Heart left ventricle (tissue), 16 donors: Measurements from ENCODE around the gene ZNF618. TPM values are rescaled to one million over a fixed set of nuclear protein-coding genes. Genes with fewer than 3 reads are reported as not detected.

Experiments
- ATAC-seq, 4 donors: fragments of 200-7000 bp; cut with Tn5 transposase; one replicate each; pipeline ENCODE4 v1.9.1; 2020 to 2022; ENCODE audit warnings: moderate library complexity in 4 of 4, mild to moderate bottlenecking in 3 of 4, moderate number of reproducible peaks in 1 of 4
- DNase-seq, 5 donors: peaks; one replicate each; pipeline ENCODE4 v3.0.0-alpha.2; 2020
- H3K27ac ChIP-seq, 12 donors: fragments of 200-600 bp; sonication (generic) in 4 of 12; one replicate each; pipeline versions ENCODE4 v1.5.0 to v1.8.0; 2016 to 2022; ENCODE audit warnings: mild to moderate bottlenecking in 2 of 12
- H3K27me3 ChIP-seq, 9 donors: fragments of 200-600 bp; sonication (generic) in 2 of 9; one replicate each; pipeline versions ENCODE4 v1.5.1 to v1.8.0; 2016 to 2022; ENCODE audit warnings: mild to moderate bottlenecking in 3 of 9
- H3K36me3 ChIP-seq, 9 donors: fragments of 200-600 bp; sonication (generic) in 2 of 9; one replicate each; pipeline versions ENCODE4 v1.5.0 to v1.8.0; 2018 to 2022; ENCODE audit warnings: mild to moderate bottlenecking in 2 of 9
- H3K4me1 ChIP-seq, 12 donors: fragments of 200-600 bp; sonication (generic) in 4 of 12; one replicate each; pipeline versions ENCODE4 v1.5.0 to v1.8.0; 2016 to 2022; ENCODE audit warnings: mild to moderate bottlenecking in 3 of 12
- H3K4me3 ChIP-seq, 12 donors: fragments of 200-600 bp; sonication (generic) in 4 of 12; one replicate each; pipeline versions ENCODE4 v1.5.0 to v1.8.0; 2017 to 2022; ENCODE audit warnings: mild to moderate bottlenecking in 9 of 12, moderate library complexity in 4 of 12
- H3K9me3 ChIP-seq, 12 donors: fragments of 200-600 bp; sonication (generic) in 4 of 12; one replicate each; pipeline versions ENCODE4 v1.5.0 to v1.8.0; 2016 to 2022; ENCODE audit warnings: mild to moderate bottlenecking in 1 of 12
- POLR2A ChIP-seq, 2 donors: fragments of 450-650 bp; IDR thresholded peaks; one replicate each; pipeline ENCODE4 v1.6.1; 2017; ENCODE audit warnings: antibody characterized with exemption in 2 of 2, mild to moderate bottlenecking in 2 of 2, moderate library complexity in 2 of 2
- WGBS, 4 donors: extraction: QIAGEN DNeasy Blood & Tissue Kit in 2 of 4; methylation state at CpG; one replicate each; pipeline versions ENCODE4 v1.1.5 to v1.1.7; 2013 to 2018; 5-methylcytosine and 5-hydroxymethylcytosine counted together
- intact Hi-C, 10 donors: fragments of 100-400 bp; cut with DNase I; formaldehyde crosslinking; loops; one replicate each; pipeline versions ENCODE4 v1.11.1 to v1.14.2; 2022
- polyA plus RNA-seq, 2 donors: library from polyadenylated mRNA; stranded (reverse); fragments of 200-250 nt; gene quantifications; one replicate each; pipeline ENCODE4 v1.2.3, GENCODE V29; 2013
- total RNA-seq, 9 donors: library from RNA; depleted of rRNA in 2 of 9; stranded (reverse); fragments of >200 nt in 2 of 9; fragmentation: NEBNext Ultra II Directional in 3 of 9; extraction: Animal tissue kit (Norgen Biotek cat#: 25700) in 3 of 9; gene quantifications; one replicate each; pipeline versions ENCODE4 v1.1.0 to v1.2.4, GENCODE V29; 2016 to 2023
- TF ChIP-seq, protein P1 (sequence below), 12 donors: fragments of 200-600 bp; sonication (generic) in 4 of 12; IDR thresholded peaks; one replicate each; pipeline versions ENCODE4 v1.5.0 to v1.8.0; 2018 to 2022; ENCODE audit warnings: antibody characterized with exemption in 12 of 12, mild to moderate bottlenecking in 5 of 12
- donor health status: ischemic (EF 13 %, LVEDD 7.1; RV severe dilation, severe dysfunction).
- donor health status: healthy with polysubstance abuse.
- donor health status: DM: no; HTN: yes; CAD: no.
- donor health status: DM: no; HTN: no; CAD: no.
- donor health status: ischemic (EF 25% LVEDD 6.9; RV normal size, moderate dysfunction).
- donor health status: ischemic (EF 25% LVEDD 5.7; RV mildly dilated, moderate dysfunction).
- donor health status: healthy.
- donor health status: DM: yes; HTN: yes; CAD: no.
- donor health status: ischemic (EF 35%, LVEDD 5.7; RV mildly dilated, moderate dysfunction).
- donor health status: nonischemic (EF 11% LVEDD 7.7; RV severe dilation, severe dysfunction).
- donor health status: DM: yes; HTN: yes; CAD: no.
- donor health status: PGD.
- donor health status: ischemic (EF 29% LVEDD 5.4; RV normal size, mild dysfunction).
- donor health status: nonischemic (EF 23%, LVEDD 6.1; RV moderate dilation, normal function).

ZNF618 gene
- total and polyA plus RNA-seq, 11 donors, result 0.81 to 4.2 (median 1.7) TPM

GRCh38 chr9:114051706-114052105 lies 175.6 kb downstream of the ZNF618 start:
- no peaks in the 10 kb centered on the region for H3K9me3 ChIP-seq
- H3K27me3 ChIP-seq, result no peaks in the 10 kb centered on the region
- TF ChIP-seq, protein P1, sequence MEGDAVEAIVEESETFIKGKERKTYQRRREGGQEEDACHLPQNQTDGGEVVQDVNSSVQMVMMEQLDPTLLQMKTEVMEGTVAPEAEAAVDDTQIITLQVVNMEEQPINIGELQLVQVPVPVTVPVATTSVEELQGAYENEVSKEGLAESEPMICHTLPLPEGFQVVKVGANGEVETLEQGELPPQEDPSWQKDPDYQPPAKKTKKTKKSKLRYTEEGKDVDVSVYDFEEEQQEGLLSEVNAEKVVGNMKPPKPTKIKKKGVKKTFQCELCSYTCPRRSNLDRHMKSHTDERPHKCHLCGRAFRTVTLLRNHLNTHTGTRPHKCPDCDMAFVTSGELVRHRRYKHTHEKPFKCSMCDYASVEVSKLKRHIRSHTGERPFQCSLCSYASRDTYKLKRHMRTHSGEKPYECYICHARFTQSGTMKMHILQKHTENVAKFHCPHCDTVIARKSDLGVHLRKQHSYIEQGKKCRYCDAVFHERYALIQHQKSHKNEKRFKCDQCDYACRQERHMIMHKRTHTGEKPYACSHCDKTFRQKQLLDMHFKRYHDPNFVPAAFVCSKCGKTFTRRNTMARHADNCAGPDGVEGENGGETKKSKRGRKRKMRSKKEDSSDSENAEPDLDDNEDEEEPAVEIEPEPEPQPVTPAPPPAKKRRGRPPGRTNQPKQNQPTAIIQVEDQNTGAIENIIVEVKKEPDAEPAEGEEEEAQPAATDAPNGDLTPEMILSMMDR (IDR thresholded peaks at IDR 0.05), result no peak
- TF ChIP-seq POLR2A (IDR thresholded peaks at IDR 0.05), result no peak
- peaks cover 0 to 38% (median 20%) of the 10 kb centered on the region in 9 donors for H3K36me3 ChIP-seq
- 87 to 90% (median 90%) methylated on average over 6 to 7 of the region's 7 CpGs for WGBS, 4 donors
- intact Hi-C loops, result no loop called here
- no peaks in the 10 kb centered on the region for H3K4me1 ChIP-seq
- no peak overlapping the region for H3K27ac ChIP-seq
- DNase-seq (no peak), ATAC-seq (no peak)
- no peak overlapping the region for H3K4me3 ChIP-seq

DNA sequence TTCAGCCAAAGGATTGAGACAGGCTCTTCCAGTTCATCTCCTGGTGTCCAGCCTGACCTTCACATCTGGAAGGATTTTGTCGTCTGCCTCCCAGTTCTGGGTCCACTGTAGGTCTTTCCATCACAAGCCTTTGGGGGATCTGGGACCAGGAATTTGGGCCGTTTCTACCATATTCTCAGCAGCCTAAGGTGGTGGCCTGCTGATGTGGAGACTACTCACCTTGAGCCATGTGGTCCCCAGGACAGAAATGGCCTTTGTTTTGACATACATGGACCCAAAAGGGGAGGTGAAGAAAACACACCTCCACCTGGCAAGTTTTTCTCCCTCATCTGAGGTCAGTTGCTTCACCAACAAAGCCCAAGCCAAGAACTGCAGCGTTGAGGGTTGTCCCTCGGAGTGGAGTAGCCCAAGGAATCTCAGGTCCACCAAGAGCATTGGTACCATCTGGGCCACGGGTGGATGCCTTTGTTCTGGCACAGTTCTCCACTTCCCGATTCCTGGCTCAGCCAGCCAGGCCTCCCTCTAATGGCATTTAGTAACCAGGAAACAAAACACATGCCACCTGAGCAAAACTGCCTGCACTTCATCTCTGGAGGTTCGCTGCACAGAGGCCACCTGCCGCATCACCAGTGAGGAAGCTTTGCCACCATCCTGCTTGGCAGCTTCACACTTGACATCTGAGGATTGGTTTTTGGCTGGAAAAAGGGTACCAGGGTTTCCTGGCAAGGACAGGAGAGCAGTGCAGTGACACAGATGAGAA lies 177.3 kb downstream of the ZNF618 start:
- ATAC-seq (no peak), DNase-seq (no peak)
- H3K4me3 ChIP-seq, result no peak overlapping the region
- no peaks in the 10 kb centered on the region for H3K4me1 ChIP-seq
- no peak overlapping the region for H3K27ac ChIP-seq
- TF ChIP-seq POLR2A (IDR thresholded peaks at IDR 0.05), result no peak
- TF ChIP-seq, protein P1 (IDR thresholded peaks at IDR 0.05), result no peak
- no peaks in the 10 kb centered on the region for H3K27me3 ChIP-seq
- no peaks in the 10 kb centered on the region for H3K9me3 ChIP-seq
- H3K36me3 ChIP-seq, result peaks cover 0 to 29% (median 18%) of the 10 kb centered on the region in 9 donors
- intact Hi-C loops, result no loop called here
- 92 to 96% (median 94%) methylated on average over 7 to 8 of the region's 8 CpGs for WGBS, 4 donors

DNA sequence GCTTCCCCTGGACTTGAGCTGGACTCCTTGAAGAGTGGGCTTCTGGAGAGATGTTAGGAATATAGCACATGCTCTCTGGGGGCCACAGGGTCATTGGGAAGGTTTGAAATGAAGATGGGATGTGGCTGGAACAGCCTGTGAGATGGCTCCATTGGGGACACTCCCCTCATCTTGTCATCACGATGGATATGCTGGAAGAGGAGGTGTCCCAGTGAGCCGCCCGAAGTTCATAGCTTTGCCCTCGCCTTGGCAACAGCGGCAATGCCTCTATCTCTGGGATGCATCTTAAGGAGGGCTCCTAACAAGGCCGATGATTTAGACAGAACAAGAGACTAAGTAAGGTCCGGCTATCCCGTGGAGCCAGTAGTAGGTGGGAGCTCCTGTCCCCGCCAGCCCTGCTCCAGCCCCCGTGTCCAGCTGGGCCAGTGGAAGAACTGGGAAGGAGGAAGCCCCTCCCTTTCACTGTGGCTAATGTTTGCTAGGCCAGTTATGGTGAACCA lies 178.1 kb downstream of the ZNF618 start:
- Histone ChIP-seq H3K4me1 (peaks cover 0 to 5% (median under 1%) of the 10 kb centered on the region in 12 donors), H3K27me3 (no peaks in the 10 kb centered on the region), H3K9me3 (no peaks in the 10 kb centered on the region), H3K27ac (no peak overlapping the region), H3K4me3 (no peak overlapping the region), H3K36me3 (peaks cover 0 to 20% (median 10%) of the 10 kb centered on the region in 9 donors)
- intact Hi-C loops, result no loop called here
- no peak for ATAC-seq
- DNase-seq, result no peak
- TF ChIP-seq, protein P1 (IDR thresholded peaks at IDR 0.05), result no peak
- no peak for TF ChIP-seq POLR2A (IDR thresholded peaks at IDR 0.05)
- WGBS, 4 donors, result 79 to 87% (median 85%) methylated on average over 10 of the region's 10 CpGs

GRCh38 chr9:114055061-114055460 lies 179.0 kb downstream of the ZNF618 start:
- intact Hi-C loops, result no loop called here
- H3K4me3 ChIP-seq, result no peak overlapping the region
- peaks cover 0 to 13% (median 5%) of the 10 kb centered on the region in 12 donors for H3K4me1 ChIP-seq
- H3K27me3 ChIP-seq, result no peaks in the 10 kb centered on the region
- WGBS, 4 donors, result 94 to 97% (median 95%) methylated on average over 16 to 18 of the region's 18 CpGs
- no peak overlapping the region for H3K27ac ChIP-seq
- ATAC-seq, result no peak
- no peak for DNase-seq
- peaks cover 0 to 12% (median 1%) of the 10 kb centered on the region in 9 donors for H3K36me3 ChIP-seq
- no peaks in the 10 kb centered on the region for H3K9me3 ChIP-seq
- no peak for TF ChIP-seq POLR2A (IDR thresholded peaks at IDR 0.05)
- TF ChIP-seq, protein P1 (IDR thresholded peaks at IDR 0.05), result no peak
